ENCODE measurements around the gene FBXO17. TPM values are rescaled to one million over a fixed set of nuclear protein-coding genes. Genes with fewer than 3 reads are reported as not detected.

The FBXO17 gene
- total RNA-seq, 1 donor from 2014 or later, result 44.9 TPM

DNA sequence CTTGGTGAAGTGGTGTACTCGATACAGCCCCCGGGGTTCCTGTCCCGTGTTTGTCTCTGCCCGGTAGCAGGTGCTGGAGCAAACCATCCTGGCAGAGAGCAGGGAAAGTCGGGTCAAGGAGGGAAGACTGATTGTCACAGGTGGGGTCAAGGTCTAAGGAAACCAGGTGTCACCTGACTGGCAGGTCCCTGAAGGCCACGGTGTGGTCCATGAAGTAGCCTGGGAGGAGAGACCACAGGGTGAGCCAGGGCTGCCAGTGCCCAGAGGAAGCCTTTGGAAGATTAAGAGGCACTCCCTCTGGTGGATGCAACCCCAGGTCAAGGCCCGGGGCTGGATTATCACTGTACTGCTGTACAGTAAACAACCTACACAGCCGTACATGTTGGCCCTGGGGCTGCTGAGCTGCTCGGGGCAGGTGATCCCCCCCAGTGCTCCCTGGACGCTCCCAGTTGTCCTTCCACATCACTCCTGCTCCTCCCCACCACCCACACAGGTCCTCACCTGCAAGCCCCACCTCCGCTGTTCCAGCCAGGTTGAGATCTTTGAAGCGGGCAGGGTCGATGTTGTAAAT is 57.5 kb downstream of the FBXO17 start:
- TF ChIP-seq, protein P1, sequence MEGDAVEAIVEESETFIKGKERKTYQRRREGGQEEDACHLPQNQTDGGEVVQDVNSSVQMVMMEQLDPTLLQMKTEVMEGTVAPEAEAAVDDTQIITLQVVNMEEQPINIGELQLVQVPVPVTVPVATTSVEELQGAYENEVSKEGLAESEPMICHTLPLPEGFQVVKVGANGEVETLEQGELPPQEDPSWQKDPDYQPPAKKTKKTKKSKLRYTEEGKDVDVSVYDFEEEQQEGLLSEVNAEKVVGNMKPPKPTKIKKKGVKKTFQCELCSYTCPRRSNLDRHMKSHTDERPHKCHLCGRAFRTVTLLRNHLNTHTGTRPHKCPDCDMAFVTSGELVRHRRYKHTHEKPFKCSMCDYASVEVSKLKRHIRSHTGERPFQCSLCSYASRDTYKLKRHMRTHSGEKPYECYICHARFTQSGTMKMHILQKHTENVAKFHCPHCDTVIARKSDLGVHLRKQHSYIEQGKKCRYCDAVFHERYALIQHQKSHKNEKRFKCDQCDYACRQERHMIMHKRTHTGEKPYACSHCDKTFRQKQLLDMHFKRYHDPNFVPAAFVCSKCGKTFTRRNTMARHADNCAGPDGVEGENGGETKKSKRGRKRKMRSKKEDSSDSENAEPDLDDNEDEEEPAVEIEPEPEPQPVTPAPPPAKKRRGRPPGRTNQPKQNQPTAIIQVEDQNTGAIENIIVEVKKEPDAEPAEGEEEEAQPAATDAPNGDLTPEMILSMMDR (IDR thresholded peaks at IDR 0.05), result no peak
- no peak for DNase-seq (ENCODE audit: extremely low spot score, unreplicated experiment)
- Mint-ChIP-seq H3K36me3 (ENCODE audit: unreplicated experiment) (peaks cover 2% of the 10 kb centered on the region), H3K4me3 (ENCODE audit: unreplicated experiment) (no peak overlapping the region), H3K9me3 (ENCODE audit: unreplicated experiment) (no peaks in the 10 kb centered on the region), H3K4me1 (ENCODE audit: unreplicated experiment) (no peaks in the 10 kb centered on the region), H3K27ac (ENCODE audit: unreplicated experiment) (no peak overlapping the region), H3K27me3 (ENCODE audit: unreplicated experiment) (no peaks in the 10 kb centered on the region)

DNA sequence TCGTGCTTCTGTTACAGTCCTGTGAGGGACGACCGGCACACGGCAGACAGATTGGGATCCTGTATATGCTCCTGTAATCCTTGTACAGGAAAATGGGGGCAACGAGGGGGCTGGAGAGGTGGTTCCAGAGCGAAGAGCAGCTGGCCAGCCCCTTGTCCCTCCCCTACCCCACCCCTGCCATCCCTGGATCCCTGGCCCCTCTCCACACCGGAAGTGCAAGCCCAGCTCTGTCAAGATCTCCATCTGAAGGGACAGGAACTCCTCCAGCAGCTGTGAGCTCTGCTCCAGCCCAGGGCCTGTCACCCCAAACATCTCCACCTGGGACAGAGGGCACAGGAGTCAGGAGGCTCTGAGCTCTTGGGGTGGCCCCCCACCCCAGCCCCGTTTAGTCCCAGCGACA is 58.0 kb downstream of the FBXO17 start:
- no peaks in the 10 kb centered on the region for H3K9me3 Mint-ChIP-seq (ENCODE audit: unreplicated experiment)
- H3K36me3 Mint-ChIP-seq (ENCODE audit: unreplicated experiment), result peaks cover 1% of the 10 kb centered on the region
- no peaks in the 10 kb centered on the region for H3K27me3 Mint-ChIP-seq (ENCODE audit: unreplicated experiment)
- TF ChIP-seq, protein P1 (IDR thresholded peaks at IDR 0.05), result no peak
- no peaks in the 10 kb centered on the region for H3K4me1 Mint-ChIP-seq (ENCODE audit: unreplicated experiment)
- no peak for DNase-seq (ENCODE audit: extremely low spot score, unreplicated experiment)
- no peak overlapping the region for H3K27ac Mint-ChIP-seq (ENCODE audit: unreplicated experiment)
- H3K4me3 Mint-ChIP-seq (ENCODE audit: unreplicated experiment), result no peak overlapping the region

DNA sequence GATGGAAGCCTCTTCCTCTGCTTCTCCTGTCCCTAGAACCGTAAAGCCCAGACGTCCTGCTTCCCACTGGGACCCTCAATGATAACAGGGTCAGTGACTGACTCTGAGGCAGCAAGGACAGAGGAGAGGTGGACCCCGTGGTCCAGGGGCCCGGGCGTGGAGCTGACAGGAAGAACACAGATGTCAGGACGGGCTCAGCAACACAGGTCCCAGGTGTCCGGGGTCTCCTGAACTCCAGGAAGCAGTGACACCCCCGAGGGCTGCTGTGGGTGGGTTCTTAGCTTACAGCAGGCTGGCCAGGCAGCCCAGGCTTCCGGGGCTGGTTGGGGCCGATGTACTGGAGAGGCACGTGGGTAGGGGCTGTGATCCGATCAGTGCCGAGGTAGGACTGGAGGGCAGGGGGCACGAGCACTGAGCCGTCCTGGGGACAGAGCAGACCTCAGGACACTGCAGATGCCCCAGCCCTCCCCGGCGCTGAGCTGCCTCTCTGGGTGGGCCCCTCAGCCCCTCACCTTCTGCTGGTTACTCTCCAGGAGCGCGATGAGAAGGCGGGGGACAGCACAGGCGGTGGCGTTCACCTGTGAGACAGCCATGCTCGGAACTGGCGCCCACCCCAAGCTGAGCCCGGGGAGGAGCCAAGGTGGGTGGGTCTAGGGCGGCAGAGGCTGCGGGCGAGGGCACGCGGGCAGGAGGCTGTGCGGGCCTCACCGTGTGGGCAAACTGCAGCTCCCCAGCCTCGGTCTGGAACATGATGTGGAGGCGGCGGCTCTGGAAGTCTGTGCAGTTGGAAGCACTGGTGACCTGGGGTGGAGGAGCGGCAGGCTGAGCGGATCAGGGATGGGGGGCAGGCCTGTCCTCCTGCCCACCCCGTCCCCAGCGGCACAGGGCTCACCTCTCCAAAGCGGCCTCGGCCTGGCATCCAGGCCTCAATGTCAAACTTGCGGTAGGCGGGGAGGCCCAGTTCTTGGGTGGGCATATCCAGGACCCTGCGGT is 59.9 kb downstream of the FBXO17 start:
- Mint-ChIP-seq H3K4me3 (ENCODE audit: unreplicated experiment) (no peak overlapping the region), H3K36me3 (ENCODE audit: unreplicated experiment) (no peaks in the 10 kb centered on the region), H3K27me3 (ENCODE audit: unreplicated experiment) (no peaks in the 10 kb centered on the region), H3K4me1 (ENCODE audit: unreplicated experiment) (no peaks in the 10 kb centered on the region), H3K27ac (ENCODE audit: unreplicated experiment) (no peak overlapping the region), H3K9me3 (ENCODE audit: unreplicated experiment) (no peaks in the 10 kb centered on the region)
- TF ChIP-seq, protein P1 (IDR thresholded peaks at IDR 0.05), result no peak
- no peak for DNase-seq (ENCODE audit: extremely low spot score, unreplicated experiment)

DNA sequence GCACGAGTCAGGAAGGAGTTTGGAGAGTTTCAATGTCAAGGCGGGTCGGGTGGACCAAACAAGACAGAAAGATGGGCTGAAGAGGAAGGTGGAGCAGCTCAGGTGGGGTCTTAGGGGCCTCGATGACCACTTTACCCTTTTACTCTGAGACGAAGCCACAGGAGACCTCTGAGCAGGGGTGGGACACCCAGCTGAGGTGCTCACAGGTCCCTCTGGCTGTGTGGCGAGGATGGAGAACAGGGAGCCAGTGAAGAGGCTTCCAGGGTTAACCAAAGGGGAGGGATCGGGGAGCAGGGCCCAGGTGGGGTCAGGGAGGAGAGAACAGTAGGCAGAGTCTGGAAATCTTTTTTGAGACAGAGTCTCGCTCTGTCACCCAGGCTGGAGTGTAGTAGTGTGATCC is 61.6 kb downstream of the FBXO17 start:
- Mint-ChIP-seq H3K27me3 (ENCODE audit: unreplicated experiment) (no peaks in the 10 kb centered on the region), H3K9me3 (ENCODE audit: unreplicated experiment) (no peaks in the 10 kb centered on the region), H3K27ac (ENCODE audit: unreplicated experiment) (no peak overlapping the region), H3K4me1 (ENCODE audit: unreplicated experiment) (no peaks in the 10 kb centered on the region), H3K4me3 (ENCODE audit: unreplicated experiment) (no peak overlapping the region), H3K36me3 (ENCODE audit: unreplicated experiment) (no peaks in the 10 kb centered on the region)
- DNase-seq (ENCODE audit: extremely low spot score, unreplicated experiment), result no peak
- TF ChIP-seq, protein P1 (IDR thresholded peaks at IDR 0.05), result no peak
